Measurements from ENCODE around the gene FGFR1OP2.
"Not testable (repeated sequence)": the region's sequence is repeated elsewhere in the genome, so short reads cannot be mapped to it uniquely, and the experiment has no call there.

Gene FGFR1OP2

DNA sequence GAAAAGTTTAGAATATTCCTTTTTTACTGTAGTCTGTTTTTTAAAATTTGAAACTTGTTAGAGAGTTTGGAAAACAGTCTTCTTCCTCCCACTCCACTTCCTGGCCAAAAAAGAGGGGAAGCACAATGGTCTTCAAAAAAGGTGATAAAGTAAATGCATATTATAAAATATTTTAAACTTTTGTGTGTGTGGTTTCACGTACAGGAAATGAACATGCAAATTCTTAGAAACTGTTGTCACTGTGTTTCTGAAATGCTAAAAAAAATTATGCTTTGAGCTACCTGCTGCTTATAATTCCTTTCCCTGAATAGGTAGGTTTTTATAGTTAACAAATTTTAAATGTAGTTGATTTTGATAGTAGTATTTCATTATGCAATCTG is 2.9 kb downstream of the FGFR1OP2 start:
- DNase-seq (ENCODE audit: low read depth): no peak

DNA sequence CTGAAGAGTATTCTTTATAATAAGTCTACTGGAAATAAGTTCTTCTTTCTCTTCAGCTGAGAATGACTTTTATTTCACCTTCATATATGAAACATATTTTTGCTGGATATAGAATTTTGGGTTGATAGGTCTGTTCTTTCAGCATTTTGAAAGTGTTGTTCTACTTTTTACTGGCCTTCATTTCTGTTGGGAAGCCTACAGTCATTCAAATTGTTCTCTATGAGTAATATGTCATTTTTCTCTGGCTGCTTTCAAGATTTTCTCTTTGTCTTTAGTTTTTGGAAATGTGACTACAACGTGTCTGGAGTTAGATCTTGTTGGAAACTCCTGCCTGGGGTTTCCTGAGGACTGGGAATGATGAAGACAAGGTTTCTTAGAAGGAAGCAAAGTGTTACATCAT is 10.0 kb downstream of the FGFR1OP2 start:
- DNase-seq (ENCODE audit: low read depth): no peak

DNA sequence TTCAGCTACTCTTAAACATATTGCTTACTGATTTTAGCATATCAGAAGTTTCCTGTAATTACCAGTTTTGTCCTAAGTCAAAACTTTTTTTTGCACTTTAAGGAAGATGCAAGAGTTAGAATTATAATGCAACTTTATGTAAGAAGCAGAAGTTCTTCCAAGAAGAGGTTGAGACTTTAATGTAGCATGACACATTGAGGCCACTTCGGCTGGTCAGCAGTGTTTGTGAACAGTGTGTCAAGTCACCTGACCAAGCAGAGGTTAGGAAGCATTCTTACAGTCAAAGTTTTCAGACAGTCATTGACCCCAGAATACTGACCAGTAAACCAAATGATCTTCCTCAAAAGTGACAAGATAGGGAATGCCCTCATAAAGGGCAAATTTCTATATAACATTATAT is 15.2 kb downstream of the FGFR1OP2 start:
- DNase-seq (ENCODE audit: low read depth): no peak

DNA sequence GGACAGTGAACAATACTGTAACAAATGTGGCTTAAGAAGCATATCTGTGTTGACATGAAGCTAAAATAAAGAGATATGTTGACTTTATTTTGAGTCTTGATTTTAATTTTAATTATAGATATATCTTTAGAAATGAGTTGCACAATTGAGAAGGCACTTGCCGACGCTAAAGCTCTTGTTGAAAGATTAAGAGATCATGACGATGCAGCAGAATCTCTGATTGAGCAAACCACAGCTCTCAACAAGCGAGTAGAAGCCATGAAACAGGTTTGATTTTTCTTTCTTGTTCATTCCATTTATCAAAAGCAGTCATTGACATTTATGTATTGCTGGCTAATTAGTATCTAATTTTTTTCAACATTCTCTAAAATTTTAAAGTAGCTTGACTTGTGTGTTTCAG is 15.8 kb downstream of the FGFR1OP2 start:
- DNase-seq (ENCODE audit: low read depth): no peak

DNA sequence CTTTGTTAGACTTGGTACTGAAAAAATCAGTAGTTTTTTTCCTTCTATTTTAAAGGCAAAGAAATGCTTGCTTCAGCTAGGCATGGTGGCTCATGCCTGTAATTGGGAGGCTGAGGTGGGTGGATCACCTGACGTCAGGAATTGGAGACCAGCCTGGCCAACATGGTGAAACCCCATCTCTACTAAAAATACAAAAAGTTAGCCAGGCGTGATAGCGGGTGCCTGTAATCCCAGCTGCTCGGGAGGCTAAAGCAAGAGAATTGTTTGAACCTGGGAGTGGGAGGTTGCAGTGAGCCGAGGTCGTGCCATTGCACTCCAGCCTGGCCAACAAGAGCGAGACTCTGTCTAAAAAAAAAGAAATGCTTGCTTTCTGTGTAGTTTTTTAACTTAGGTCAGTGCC is 23.1 kb downstream of the FGFR1OP2 start:
- DNase-seq (ENCODE audit: low read depth): not testable (repeated sequence)

DNA sequence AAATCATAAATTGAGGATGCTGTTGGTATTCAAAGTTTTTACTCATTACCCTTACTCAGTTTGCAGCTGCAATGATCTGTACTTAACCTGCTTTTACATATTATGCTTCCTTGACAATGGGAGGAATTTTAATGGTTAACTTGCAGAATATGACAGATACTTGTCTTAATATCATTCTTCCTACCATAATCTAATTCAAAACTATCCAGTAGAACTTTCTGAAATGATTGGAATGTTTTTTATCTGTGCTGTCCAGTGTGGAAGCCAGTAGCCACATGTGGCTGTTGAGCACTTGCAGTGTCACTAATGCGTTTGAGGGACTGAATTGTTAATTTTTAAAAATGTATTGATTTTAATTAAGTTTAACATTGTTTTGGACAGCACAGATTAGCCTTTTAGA is 23.5 kb downstream of the FGFR1OP2 start:
- DNase-seq (ENCODE audit: low read depth): no peak

DNA sequence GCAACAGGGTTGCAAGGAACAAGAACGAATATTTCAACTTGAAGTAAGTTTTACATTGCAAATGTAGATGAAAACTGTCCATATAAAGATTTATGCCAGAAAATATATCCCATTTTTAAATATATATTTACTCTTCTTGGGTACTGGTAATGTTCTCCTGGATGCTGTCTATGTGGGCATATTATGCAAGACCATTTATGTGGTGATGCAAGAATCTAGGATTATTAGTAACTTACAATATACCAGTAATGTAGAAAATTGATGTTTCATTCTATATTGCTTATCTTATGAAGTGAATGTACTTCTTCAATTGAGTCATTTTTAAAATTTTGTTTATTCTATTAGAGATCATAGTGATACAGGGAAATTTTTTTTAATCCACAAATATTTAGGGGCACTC is 25.1 kb downstream of the FGFR1OP2 start:
- no peak for DNase-seq (ENCODE audit: low read depth)

DNA sequence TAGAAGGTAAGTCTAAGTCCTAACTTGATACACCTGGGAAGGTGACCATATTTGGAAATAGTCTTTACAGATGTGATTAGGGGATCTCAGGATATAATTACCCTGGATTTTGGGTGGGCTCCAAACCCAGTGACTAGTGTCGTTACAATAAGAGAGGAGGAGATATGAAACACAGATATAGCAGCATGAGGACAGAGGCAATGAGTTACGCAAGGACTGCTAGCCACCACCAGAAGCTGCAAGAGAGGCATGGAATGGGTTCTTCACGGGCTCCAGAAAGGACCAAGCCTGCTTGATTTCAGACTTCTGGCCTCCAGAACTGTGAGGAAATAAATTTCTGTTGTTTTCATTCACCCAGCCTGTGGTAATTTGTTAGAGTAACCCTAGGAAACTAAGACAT is 28.6 kb downstream of the FGFR1OP2 start:
- no peak for DNase-seq (ENCODE audit: low read depth)

DNA sequence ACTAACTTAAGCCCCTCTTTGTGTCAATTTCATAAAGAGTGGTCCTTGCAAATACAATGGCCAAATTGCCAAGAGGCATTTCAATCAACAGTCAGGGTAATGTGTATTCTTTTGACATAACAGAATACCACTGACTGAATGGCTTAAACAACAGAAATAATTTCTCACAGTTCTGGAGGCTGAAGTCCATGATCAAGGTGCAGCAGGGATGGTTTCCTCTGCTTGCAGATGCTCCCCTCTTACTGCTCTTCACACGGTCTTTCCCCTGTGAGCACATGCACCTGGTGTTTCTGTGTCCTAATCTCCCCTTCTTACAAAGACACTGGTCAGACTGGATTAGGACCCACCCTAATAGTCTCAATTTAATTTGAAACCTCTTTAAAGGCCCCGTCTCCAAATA is 31.9 kb downstream of the FGFR1OP2 start:
- no peak for DNase-seq (ENCODE audit: low read depth)

DNA sequence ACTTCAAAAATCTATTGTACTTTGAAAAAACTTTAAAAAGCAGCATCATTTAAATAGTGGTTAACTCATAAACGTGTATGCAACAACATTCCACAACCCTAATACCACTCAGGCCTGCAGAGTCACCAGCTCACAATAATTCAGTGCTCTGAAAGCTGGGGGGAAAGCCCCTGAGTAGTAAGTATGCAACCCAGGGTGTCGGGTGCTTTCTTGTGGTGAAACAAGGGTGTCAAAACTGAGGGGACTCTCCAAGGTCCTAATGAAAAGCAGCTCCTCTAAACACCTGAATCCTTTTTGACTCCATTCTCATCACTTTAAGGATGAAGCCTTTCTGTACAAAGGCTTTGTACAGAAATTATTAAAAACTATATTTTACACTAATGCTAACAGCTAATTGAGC is 33.7 kb downstream of the FGFR1OP2 start:
- DNase-seq (ENCODE audit: low read depth): no peak

DNA sequence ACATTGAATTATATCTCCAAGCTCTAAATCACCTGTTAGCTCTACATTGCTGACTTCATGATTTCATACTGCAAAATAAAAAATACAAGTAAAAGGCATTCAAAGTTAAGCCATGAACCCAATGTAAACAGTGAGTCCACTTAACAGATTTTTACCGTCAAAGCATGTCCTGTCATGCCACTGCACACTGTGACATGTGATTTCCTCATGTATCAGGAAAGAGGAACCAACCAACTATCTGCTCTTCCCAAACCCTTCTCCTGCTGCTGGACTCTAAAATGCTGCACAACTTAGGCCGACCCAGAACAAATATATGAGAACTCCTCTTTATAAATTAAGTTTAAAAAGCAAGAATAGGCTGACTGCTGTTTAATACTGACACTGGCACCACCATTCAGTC is 38.4 kb downstream of the FGFR1OP2 start:
- DNase-seq (ENCODE audit: low read depth): no peak

DNA sequence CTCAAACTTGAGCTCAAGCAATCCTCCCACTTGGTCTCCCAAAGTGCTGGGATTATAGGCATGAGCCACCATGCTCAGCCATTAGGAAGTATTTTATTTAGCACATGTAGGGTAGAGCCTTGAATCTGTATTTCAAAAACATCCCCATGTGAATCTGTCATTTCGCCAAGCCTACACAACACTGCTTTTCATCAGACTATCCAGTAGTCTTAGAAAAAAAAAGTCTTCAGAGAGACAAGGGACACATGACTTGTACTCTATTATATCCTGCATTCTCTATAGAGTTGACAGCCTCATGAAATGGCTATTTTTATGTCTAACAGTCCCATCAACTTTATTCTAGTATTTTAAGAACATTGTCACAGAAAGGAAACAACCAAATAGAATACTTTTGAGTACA is 40.5 kb downstream of the FGFR1OP2 start:
- DNase-seq (ENCODE audit: low read depth): no peak

DNA sequence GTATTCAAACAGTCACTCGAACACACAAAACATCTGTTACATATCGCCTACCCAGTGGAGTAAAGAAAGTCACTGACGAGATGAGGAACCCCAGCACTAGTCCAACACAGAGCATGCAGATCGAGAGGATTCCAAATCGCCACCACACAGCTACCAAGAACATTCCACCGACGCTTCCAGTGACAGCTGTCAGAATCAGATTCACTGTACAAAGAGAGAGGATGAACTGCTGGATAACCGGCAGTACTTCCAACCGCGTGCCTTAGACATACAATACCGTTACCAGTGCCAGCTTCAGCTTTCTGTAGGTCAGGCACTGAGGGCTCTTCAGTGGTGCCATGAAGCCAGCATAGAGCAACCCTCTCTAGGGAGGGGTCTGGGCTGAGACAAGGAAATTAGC is 41.5 kb downstream of the FGFR1OP2 start:
- no peak for DNase-seq (ENCODE audit: low read depth)

DNA sequence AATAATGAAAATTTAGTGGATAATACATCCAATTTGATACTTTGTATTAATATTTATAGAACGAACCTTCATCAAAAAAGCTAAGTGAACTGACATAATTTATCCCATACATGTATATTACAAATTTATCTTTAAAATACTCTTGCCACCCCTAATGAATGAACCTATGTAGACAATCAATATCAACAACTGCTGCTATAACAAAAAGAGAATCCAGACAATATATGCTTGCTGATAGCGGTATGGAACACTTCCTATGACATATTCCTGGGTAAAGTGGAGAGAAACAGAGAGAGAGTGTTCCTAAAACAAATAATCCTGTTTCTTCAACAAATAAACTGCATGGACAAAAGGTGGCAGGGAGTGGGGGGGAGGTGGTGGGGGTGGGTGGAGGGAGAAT is 44.6 kb downstream of the FGFR1OP2 start:
- no peak for DNase-seq (ENCODE audit: low read depth)

DNA sequence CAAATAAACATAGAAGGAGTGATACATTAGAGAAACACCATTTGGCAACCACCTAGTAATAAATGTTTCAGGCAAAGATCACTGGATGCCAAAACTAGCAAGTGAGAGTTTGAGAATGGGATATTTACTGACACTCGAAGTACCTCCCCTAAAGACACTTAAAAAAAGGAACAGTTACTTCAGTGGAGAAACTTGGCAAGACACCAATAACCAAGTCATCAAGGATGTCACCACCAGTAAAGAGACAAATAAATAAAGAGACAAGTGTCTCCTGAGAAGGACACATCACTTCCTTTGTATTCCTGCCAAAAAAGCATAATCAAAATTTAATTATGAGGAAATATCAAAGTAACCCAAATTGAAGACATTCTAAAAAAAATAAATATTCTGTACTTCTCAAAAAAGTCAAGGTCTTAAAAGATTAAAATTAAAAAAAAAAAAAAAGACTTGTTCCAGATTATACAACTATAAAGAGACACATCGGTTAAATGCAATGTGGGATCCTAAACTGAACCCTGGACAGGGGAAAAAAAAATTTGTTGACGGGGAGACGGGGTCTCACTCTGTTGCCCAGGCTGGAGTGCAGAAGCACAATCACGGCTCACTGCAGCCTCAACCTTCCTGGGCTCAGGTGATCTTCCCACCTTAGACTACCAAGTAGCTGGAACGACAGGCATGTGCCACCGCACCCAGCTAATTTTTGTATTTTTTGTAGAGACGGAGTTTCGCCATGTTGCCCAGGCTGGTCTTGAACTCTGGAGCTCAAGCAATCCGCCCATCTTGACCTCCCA is 49.6 kb downstream of the FGFR1OP2 start:
- DNase-seq (ENCODE audit: low read depth): no peak

DNA sequence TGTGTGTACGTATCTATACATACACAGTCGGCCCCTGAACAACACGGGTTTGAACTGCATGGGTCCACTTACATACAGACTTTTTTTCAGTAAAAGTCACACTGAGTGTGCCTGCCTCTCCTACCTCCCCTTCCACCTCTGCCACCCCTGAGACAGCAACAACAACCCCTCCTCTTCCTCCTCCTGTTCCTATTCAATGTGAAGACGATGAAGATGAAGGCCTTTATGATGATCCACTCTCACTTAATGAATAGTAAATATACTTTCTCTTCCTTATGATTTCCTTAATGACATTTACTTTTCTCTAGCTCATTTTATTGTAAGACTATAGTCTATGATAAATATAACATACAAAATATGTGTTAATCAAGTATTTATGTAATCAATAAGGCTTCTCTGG is 50.4 kb downstream of the FGFR1OP2 start:
- DNase-seq (ENCODE audit: low read depth): no peak

DNA sequence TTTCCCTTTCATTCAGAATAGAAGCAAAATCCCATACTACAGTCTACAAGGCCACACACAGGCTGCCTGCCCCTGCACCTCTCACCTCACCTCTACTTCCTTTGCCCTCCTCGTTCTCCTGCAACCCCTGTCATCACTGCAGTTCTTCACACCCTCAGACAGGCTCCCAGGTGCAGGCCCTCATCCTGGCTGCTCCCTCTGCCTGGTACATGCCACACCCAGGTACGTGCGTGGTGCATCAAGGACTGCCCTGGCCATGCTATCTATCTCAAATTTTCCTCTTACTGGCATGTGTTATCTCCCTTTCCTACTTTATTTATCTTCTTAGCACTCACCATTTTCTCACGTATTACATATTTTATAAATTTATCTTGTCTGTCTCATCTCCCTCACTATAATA is 51.6 kb downstream of the FGFR1OP2 start:
- DNase-seq (ENCODE audit: low read depth): no peak

DNA sequence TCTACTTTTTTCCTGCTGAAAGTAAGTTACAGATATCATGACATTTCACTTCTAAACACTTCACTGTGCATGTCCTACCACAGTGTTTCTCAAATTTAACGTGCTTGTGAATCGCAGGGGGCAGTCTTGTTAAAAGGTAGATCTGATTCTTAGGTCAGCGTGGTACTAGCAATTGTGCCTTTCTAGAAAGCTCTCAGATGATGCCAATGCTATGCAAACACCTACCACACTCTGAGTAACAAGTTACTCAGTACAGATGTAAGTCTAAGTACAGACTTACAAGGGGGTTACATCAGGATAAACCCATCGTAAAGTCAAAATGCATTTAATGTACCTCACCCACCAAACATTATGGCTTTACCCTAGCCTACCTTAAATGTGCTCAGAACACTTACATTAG is 53.6 kb downstream of the FGFR1OP2 start:
- DNase-seq (ENCODE audit: low read depth): no peak

DNA sequence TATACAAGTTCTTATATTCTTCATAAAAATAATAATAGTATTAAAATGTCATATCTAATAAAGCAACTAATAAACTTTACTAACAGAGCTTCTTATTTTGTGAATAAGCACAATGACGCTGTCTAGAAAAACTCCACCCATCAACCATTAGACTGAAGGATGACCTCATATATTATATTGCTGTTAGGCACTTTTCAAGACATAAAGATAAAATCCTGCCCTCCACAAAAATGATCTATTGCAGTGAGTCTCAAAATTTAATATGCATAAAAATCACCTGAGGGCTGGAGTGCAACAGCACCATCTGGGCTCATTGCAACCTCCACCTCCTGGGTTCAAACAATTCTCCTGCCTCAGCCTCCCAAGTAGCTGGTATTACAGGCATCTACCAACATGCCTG is 55.8 kb downstream of the FGFR1OP2 start:
- no peak for DNase-seq (ENCODE audit: low read depth)

DNA sequence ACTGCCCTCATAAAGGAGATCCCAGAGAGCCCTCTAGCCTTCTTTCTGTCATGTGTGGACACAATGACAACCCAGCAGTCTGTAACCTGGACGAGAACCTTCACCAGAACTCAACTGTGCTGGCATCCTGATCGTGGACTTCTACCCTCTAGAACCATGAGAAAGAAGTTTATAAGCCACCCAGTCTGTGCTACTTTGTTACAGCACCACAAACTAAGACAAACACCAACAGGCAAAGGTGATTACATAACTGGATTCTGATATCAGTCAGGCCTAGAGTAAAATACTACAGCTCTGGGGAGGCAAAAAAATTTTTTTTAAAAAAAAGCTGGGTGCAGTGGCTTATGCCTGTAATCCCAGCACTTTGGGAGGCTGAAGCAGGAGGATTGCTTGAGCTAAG is 57.4 kb downstream of the FGFR1OP2 start:
- no peak for DNase-seq (ENCODE audit: low read depth)

DNA sequence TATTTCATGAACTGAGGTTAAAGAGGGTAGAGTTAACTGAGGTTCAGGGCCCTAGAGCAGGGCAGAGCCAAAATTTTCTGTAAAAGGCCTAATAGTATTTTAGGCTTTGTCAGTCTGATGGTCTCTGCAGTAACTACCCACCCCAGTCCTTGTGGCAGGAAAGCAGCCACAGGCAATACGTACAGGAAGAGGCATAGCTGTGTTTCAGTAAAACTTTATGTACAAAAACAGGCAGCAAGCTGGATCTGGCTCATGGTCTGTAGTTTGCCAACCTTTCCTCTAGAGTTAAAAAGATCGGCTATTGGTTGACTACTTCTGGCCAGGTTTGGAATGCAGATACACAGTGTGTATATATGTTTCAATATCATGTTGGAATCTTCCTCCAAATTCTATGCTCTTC is 58.7 kb downstream of the FGFR1OP2 start:
- no peak for DNase-seq (ENCODE audit: low read depth)

DNA sequence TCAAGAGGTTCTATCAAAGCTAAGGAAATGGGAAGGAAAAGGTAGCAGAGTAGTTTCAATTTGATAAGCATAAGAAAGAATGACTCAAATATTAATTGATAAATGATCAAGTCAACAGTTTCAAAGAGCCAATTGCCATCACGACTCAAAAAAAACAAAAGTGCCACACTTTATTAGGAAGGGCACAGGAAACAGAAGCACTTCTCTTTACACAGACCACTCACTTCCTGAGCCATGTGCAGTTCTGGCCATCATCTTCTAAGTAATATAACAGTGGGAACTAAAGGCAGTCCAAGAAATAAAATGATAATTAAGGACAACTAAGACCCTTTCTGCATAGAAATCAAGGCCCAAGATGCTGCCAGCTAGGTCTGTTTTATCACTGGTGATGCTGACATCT is 62.7 kb downstream of the FGFR1OP2 start:
- no peak for DNase-seq (ENCODE audit: low read depth)

DNA sequence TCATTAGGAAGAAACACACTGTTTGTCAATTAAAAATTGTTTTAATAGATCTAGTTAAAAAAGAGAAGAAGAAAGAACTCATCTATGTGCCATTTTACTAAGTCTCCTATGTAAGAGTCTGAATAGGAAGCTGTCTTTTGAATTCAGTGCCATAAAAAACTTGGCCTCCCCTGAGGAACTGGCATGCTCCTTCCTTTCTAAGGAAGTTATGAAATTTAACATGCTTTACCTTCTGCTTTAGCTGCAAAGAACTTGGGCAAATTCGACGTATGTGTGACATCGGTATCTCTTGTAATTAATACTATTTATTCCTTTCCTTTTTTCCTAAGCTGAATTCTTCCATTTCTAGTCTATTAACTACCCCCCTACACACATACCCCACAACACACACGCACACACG is 63.4 kb downstream of the FGFR1OP2 start:
- no peak for DNase-seq (ENCODE audit: low read depth)

DNA sequence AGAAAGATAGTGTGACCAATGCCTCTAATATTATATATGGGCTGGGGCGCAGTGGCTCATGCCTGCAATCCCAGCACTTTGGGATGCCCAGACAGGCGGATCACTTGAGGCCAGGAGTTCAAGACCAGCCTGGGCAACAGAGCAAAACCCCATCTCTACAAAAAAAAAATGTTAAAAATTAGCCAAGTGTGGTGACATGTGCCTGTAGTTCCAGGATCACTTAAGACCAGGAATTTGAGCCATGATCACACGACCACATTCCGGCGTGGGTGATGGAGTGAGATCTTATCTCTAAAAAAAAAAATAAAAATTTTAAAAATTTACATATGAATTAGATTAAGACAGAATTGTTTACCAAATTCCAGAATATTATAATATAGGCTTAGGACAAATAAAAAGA is 63.9 kb downstream of the FGFR1OP2 start:
- no peak for DNase-seq (ENCODE audit: low read depth)

Data from stromal cell of bone marrow (primary cell).